ENCODE data around the gene CPPED1.

The CPPED1 gene

GRCh38 chr16:12690024-12690423 lies 113.7 kb downstream of the CPPED1 start:
- ChIA-PET POLR2A (no interaction called here), CTCF (no interaction called here)
- no peak for DNase-seq (ENCODE audit: low read depth, low spot score)
- no peak overlapping the region for H3K4me3 ChIP-seq (ENCODE audit: low read depth, low read length)
- no peak for TF ChIP-seq CTCF (IDR thresholded peaks at IDR 0.05; ENCODE audit: insufficient read depth, low read length, missing control alignments)

GRCh38 chr16:12688951-12689850 lies 114.5 kb downstream of the CPPED1 start:
- POLR2A ChIA-PET = interaction anchor here (0.6 kb wide), 1 partner anchor 185 kb away, joined by 4 read pairs; no protein-coding TSS in a partner anchor
- no peak overlapping the region for H3K4me3 ChIP-seq (ENCODE audit: low read depth, low read length)
- CTCF ChIA-PET = no interaction called here
- no peak for TF ChIP-seq CTCF (IDR thresholded peaks at IDR 0.05; ENCODE audit: insufficient read depth, low read length, missing control alignments)
- DNase-seq (ENCODE audit: low read depth, low spot score) = no peak

- no peak for DNase-seq (ENCODE audit: low read depth, low spot score)
- POLR2A ChIA-PET = no interaction called here
- TF ChIP-seq CTCF (IDR thresholded peaks at IDR 0.05; ENCODE audit: insufficient read depth, low read length, missing control alignments) = no peak
- CTCF ChIA-PET = no interaction called here
- no peak overlapping the region for H3K4me3 ChIP-seq (ENCODE audit: low read depth, low read length)
Measured at GRCh38 chr16:12685806-12686205, 117.9 kb downstream of the CPPED1 start.

- CTCF ChIA-PET = no interaction called here
- POLR2A ChIA-PET = no interaction called here
- no peak for TF ChIP-seq CTCF (IDR thresholded peaks at IDR 0.05; ENCODE audit: insufficient read depth, low read length, missing control alignments)
- H3K4me3 ChIP-seq (ENCODE audit: low read depth, low read length) = no peak overlapping the region
- no peak for DNase-seq (ENCODE audit: low read depth, low spot score)
Measured at GRCh38 chr16:12682432-12683165, 121.1 kb downstream of the CPPED1 start.

- CTCF ChIA-PET = no interaction called here
- no peak for DNase-seq (ENCODE audit: low read depth, low spot score)
- no peak for TF ChIP-seq CTCF (IDR thresholded peaks at IDR 0.05; ENCODE audit: insufficient read depth, low read length, missing control alignments)
- POLR2A ChIA-PET = no interaction called here
- H3K4me3 ChIP-seq (ENCODE audit: low read depth, low read length) = no peak overlapping the region
Measured at GRCh38 chr16:12681653-12682052, 122.0 kb downstream of the CPPED1 start.

GRCh38 chr16:12680531-12680930 lies 123.2 kb downstream of the CPPED1 start:
- CTCF ChIA-PET = no interaction called here
- no peak for DNase-seq (ENCODE audit: low read depth, low spot score)
- POLR2A ChIA-PET = no interaction called here
- H3K4me3 ChIP-seq (ENCODE audit: low read depth, low read length) = no peak overlapping the region
- no peak for TF ChIP-seq CTCF (IDR thresholded peaks at IDR 0.05; ENCODE audit: insufficient read depth, low read length, missing control alignments)

Measured in AG04449 (cell line).